AG09319 (cell line): Measurements from ENCODE around the gene FKBP6.
"Not testable (repeated sequence)": the region's sequence is repeated elsewhere in the genome, so short reads cannot be mapped to it uniquely, and the experiment has no call there.

ENCODE experiments used
- DNase-seq: peaks from one replicate; pipeline ENCODE4 v3.0.0-alpha.2; 2010; ENCODE audit warnings: low read depth; ENCODE audit errors: extremely low read depth
- TF ChIP-seq, protein P1 (sequence below): IDR thresholded peaks from 2 replicates; pipeline ENCODE4 v1.5.1; 2011; ENCODE audit warnings: low read depth, mild to moderate bottlenecking, inconsistent platforms, low read length, moderate library complexity

The FKBP6 gene

DNA sequence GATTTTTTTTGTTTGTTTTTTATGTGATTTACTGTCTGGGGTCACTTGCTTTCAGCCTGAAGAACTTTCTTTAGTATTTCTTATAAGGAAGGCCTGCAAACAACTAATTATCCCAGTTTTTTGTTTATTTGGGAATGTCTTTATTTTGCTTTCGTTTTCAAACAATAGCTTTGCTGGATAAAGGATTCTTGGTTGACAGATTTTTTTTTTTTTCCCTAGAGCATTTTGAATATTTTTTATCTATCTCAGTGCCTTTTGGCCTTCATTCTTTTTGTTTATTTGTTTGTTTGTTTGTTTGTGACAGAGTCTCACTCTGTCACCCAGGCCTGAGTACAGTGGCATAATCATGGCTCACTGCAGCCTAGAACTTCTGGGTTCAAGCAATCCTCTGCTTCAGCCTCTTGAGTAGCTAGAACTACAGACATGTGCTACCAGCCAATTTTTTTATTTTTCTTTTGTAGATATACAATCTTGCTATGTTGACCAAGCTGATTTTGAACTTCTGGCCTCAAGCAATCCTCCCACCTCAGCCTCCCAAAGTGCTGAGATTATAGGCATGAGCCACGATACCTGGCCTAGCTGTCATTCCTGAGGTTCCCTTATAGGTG, 59.4 kb downstream of the FKBP6 start:
- DNase-seq = no peak
- TF ChIP-seq, protein P1, sequence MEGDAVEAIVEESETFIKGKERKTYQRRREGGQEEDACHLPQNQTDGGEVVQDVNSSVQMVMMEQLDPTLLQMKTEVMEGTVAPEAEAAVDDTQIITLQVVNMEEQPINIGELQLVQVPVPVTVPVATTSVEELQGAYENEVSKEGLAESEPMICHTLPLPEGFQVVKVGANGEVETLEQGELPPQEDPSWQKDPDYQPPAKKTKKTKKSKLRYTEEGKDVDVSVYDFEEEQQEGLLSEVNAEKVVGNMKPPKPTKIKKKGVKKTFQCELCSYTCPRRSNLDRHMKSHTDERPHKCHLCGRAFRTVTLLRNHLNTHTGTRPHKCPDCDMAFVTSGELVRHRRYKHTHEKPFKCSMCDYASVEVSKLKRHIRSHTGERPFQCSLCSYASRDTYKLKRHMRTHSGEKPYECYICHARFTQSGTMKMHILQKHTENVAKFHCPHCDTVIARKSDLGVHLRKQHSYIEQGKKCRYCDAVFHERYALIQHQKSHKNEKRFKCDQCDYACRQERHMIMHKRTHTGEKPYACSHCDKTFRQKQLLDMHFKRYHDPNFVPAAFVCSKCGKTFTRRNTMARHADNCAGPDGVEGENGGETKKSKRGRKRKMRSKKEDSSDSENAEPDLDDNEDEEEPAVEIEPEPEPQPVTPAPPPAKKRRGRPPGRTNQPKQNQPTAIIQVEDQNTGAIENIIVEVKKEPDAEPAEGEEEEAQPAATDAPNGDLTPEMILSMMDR = no peak

DNA sequence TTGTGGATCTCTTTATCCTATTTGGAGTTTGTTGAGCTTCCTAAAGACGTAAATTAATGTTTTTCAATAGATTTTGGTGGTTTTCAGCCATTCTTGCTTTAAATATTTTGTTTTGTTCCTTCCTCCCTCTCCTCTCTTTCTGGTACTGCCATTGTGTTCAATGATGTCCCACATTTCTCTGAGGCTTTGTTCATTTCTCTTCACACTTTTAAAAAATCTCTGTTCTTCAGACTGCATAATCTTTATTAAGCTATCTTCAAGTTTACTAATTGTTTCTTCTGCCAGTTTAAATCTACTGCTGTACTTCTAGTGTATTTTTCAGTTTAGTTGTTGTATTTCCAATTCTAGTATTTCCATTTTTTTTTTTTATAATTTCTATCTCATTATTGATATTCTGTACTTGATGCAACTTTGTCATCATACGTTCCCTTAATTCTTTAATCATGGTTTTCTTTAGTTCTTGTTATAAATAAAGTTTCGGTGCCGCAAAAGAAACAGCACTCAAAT, 60.0 kb downstream of the FKBP6 start:
- no peak for DNase-seq
- TF ChIP-seq, protein P1 = no peak

DNA sequence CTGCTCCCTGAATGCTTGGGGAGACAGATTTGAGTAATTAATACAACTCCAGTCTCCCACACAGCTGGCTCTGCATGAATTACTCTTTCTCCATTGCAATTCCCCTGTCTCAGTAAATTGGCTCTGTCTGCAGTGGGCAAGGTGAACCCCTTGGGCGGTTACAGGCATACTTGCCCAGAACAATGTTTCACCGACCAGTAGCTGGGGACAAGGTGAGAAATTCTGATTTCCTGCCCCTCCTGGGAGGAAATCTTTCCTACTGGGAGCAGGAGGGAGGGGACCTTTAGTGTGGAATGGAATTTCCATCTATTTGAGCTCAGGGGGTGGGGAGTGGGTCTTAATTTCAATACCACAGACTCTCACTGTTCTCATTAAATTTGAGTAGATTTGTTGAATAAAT, 63.4 kb downstream of the FKBP6 start:
- DNase-seq = no peak
- TF ChIP-seq, protein P1 = no peak

DNA sequence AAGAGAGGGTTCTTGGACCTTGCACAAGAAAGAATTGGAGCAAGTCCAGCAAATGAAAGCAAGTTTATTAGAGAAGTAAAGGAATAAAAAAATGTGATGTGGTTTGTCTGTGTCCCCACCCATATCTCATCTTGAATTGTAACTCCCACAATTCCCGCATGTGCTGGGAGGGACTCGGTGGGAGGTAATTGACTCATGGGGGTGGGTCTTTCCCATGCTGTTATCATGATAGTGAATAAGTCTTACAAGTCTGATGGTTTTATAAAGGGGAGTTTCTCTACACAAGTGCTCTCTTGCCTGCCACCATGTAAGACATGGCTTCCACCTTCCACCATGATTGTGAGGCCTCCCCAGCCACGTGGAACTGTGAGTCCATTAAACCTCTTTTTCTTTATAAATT, 66.5 kb downstream of the FKBP6 start:
- TF ChIP-seq, protein P1 = no peak
- DNase-seq = no peak

DNA sequence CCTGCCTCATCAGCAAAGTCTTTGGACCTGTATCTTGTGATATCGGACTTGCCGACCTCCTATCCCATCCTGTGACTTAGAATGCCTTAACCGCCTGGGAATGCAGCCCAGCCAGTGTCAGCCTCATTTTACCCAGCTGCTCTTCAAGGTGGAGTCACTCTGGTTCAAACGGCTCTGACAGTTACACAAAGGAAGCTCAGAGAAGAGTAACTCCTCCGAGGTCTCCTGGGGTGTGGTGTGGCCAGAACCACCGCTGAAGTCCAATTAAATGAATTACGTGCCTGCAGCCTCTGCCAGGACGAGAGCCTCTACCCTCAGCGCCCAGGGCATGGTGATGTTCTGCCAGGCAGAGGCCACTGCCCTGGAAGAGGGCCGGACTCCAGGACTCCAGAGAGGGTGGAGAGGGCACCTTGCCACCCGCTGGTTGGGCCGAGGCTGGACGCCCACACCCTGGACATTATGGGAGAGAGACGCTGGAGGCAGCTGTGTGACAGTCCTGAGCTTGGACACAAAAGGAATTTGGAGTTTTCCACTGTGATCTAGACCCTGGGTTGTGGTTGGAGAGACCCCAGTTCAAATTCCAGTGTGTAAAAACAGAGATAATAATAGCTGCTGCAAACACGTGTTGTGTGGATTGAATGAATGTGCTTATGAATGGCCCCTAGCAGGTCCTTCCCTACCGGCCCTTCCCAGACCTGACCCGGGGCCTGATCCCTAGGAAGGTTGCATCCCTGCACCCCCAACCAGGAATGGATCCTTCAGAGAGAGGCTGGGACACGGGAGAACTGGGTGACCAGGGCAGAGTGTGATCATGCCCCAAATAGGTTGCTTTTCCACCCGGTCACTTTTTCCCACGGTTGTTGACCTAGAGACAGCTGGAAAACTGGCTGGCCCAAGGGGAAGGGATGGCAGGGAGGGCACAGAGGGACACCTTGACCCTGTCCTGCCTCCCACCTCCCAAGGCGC, 67.9 kb downstream of the FKBP6 start:
- TF ChIP-seq, protein P1 = no peak

DNA sequence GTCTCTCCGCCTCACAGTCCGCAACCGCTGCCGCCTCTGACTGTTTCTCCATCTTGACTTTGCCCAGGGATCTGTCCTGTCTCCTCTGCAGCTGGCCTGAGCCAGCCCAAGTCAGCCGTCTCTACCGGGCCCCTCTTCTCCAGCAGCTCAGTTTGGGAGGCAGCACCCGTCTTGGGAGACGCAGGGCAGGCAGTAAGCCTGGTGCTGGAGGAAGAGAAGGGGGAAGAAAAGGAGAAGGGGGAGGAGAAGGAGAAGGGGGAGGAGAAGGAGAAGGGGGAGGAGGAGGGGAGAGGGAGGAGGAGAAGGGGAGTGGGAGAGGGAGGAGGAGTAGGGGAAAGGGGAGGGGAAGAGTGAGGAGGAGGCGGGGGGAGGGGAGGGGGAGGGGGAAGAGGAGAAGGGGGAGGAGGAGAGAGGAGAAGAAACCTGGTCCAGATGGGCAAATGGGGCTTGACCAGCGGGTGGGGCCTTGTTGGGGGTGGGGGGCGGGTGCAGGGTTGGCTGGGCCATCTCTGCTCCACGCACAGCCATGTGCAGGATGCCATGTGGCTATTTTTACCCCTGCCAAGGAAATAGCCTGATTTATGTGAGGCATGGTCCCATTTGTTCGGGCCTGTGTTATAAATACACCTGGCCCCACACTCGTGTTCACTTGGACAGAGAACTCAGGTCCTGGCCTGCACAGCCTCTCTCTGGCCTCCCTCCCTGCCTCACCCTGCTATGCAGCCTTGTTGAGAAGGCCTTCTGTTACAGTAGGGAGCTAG, 69.7 kb downstream of the FKBP6 start:
- DNase-seq = no peak
- TF ChIP-seq, protein P1 = no peak

More for the DNA sequence above, 67.9 kb downstream of the FKBP6 start:
- DNase-seq = no peak

DNA sequence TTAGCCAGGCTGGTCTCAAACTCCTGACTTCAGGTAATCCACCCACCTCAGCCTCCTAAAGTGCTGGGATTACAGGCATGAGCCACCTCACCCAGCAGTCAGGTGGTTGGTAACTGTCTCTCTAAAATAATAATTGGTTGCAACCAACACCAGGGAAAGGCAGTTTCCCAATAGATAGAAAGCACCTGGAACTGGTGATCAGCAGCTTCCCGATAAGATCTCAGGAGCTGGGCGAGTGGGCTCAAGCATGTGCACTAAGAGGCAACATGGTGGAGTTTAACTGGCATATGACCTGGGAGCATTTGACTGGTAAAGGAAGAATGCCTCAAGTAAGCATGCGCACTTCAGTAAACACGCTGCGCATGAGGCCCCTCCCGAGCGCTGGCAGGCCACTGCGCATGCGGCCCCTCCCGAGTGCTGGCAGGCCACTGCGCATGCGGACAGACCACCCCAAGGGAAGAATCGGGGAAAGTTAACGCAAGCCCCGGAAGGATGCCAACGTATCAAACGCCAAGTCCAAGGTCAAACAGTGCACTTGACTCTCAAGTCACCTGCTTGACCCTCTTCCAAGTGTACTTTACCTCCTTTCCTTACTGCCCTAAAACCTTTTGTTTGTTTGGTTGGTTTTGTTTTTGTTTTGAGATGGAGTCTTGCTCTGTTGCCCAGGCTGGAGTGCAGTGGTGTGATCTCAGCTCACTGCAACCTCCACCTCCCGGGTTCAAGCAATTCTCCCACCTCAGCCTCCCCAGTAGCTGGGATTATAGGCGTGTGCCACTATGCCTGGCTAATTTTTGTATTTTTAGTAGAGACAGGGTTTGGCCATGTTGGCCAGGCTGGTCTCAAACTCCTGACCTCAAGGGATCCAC, 71.5 kb downstream of the FKBP6 start:
- peak; percentile 45 for DNase-seq

DNA sequence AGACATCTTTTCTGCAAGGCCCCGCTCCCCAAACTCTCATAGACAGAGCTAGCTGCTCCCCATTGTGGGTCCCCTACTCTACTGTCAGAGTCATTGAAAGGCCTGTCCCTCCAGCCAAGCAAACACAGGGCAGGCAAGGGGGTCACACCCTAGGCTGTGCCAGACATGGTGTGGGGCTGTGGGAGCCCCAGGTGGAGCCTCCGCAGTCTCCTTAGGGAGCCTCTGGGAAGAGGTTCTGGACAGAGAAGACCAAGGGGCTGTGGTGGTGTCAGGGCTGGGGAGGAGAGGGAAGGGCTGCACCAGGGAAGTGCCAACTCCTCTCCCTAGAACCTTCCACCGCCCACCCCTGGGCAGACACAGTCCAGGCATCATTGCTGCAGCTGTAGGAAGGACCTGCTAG, 76.9 kb downstream of the FKBP6 start:
- not testable (repeated sequence) for DNase-seq
